Smooth muscle cell (in vitro differentiated cells): ENCODE measurements around the gene PIGS. TPM values are rescaled to one million over a fixed set of nuclear protein-coding genes. Genes with fewer than 3 reads are reported as not detected.

ENCODE experiments used
- DNase-seq: peaks from one replicate; lab custom pipeline; 2025; ENCODE audit not compliant: unreplicated experiment; lab: John Stamatoyannopoulos, UW
- H2AFZ ChIP-seq: fragments of 200-600 bp; sonication (generic); 2 replicates; pipeline ENCODE4 v1.6.0; 2016; ENCODE audit warnings: antibody characterized with exemption, low read depth, mild to moderate bottlenecking
- H3F3A ChIP-seq: fragments of 200-600 bp; sonication (generic); 2 replicates; pipeline ENCODE4 v1.6.0; 2017; ENCODE audit warnings: antibody characterized with exemption, low read depth
- H3K27ac ChIP-seq: fragments of 200-600 bp; sonication (generic); 2 replicates; pipeline ENCODE4 v1.5.1; 2016; ENCODE audit warnings: low read depth, mild to moderate bottlenecking
- H3K27me3 ChIP-seq: fragments of 200-600 bp; sonication (generic); 2 replicates; pipeline ENCODE4 v1.6.1; 2016; ENCODE audit warnings: low read depth, mild to moderate bottlenecking
- H3K36me3 ChIP-seq: fragments of 200-600 bp; sonication (generic); 2 replicates; pipeline ENCODE4 v1.5.1; 2016; ENCODE audit warnings: low read depth
- H3K4me1 ChIP-seq: fragments of 200-600 bp; sonication (generic); 2 replicates; pipeline ENCODE4 v1.5.1; 2016; ENCODE audit warnings: low read depth
- H3K4me2 ChIP-seq: fragments of 200-600 bp; sonication (generic); 2 replicates; pipeline ENCODE4 v1.6.0; 2016; ENCODE audit warnings: mild to moderate bottlenecking
- H3K4me3 ChIP-seq: fragments of 200-600 bp; sonication (generic); 2 replicates; pipeline ENCODE4 v1.5.1; 2016; ENCODE audit warnings: mild to moderate bottlenecking
- H3K79me2 ChIP-seq: fragments of 200-600 bp; sonication (generic); 2 replicates; pipeline ENCODE4 v1.6.0; 2016; ENCODE audit warnings: low read depth, mild to moderate bottlenecking
- H3K9ac ChIP-seq: fragments of 200-600 bp; sonication (generic); 2 replicates; pipeline ENCODE4 v1.6.0; 2016; ENCODE audit warnings: low read depth
- H3K9me3 ChIP-seq: fragments of 200-600 bp; sonication (generic); replicated peaks from 2 replicates; pipeline ENCODE4 v1.5.1; 2016; ENCODE audit warnings: low read depth
- H4K20me1 ChIP-seq: fragments of 200-600 bp; sonication (generic); 2 replicates; pipeline ENCODE4 v1.6.0; 2016; ENCODE audit warnings: low read depth
- CTCF ChIP-seq: fragments of 200-600 bp; sonication (generic); IDR thresholded peaks from 2 replicates; pipeline ENCODE4 v1.5.1; 2017; ENCODE audit warnings: borderline replicate concordance, mild to moderate bottlenecking, antibody characterized with exemption; ENCODE audit not compliant: insufficient read depth, poor library complexity, severe bottlenecking
- WGBS: methylation state at CpG from one replicate; pipeline ENCODE4 v1.1.7; 2016; ENCODE audit warnings: low lambda C conversion rate; 5-methylcytosine and 5-hydroxymethylcytosine counted together
- polyA plus RNA-seq: library from polyadenylated mRNA; unstranded; fragments of >200 nt; fragmentation: Nextera tagmentation; extraction: Ambion mirVana; gene quantifications from 2 replicates; pipeline ENCODE4 v1.2.1, GENCODE V29; 2016
- total RNA-seq: library from RNA; depleted of rRNA; stranded (reverse); fragments of >200 nt; gene quantifications from 2 replicates; pipeline ENCODE4 v1.2.3, GENCODE V29; 2014

Gene PIGS
- total and polyA plus RNA-seq, 2 experiments from 2014 or later = 61.3 to 69.2 TPM

DNA sequence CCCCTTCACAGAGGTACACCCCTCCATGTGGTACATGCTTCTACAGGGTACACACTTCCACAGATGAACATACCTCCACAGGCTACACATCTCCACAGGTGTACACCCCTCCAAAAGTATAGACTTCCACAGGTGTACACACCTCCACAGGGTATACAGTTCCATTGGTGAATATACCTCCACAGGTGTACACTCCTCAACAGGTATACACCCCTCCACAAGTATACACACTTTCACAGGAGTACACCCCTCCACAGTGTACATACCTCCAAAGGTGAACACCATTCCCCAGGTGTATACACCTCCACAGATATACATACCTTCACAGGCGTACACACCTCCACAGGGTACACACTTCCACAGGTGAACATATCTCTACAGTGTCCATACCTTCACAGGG lies 55.8 kb downstream of the PIGS start:
- Histone ChIP-seq H3K27me3 (peaks cover 7% of the 10 kb centered on the region), H2AFZ (no peak overlapping the region), H4K20me1 (no peaks in the 10 kb centered on the region), H3K4me2 (no peak overlapping the region), H3K9ac (no peak overlapping the region), H3K36me3 (no peaks in the 10 kb centered on the region), H3K79me2 (no peaks in the 10 kb centered on the region), H3K27ac (no peak overlapping the region), H3K4me1 (no peaks in the 10 kb centered on the region), H3K4me3 (no peak overlapping the region), H3F3A (no peaks in the 10 kb centered on the region), H3K9me3 (no peaks in the 10 kb centered on the region)
- 100% methylated on average over 1 of the region's 1 CpG for WGBS
- TF ChIP-seq CTCF = no peak
- no peak for DNase-seq

DNA sequence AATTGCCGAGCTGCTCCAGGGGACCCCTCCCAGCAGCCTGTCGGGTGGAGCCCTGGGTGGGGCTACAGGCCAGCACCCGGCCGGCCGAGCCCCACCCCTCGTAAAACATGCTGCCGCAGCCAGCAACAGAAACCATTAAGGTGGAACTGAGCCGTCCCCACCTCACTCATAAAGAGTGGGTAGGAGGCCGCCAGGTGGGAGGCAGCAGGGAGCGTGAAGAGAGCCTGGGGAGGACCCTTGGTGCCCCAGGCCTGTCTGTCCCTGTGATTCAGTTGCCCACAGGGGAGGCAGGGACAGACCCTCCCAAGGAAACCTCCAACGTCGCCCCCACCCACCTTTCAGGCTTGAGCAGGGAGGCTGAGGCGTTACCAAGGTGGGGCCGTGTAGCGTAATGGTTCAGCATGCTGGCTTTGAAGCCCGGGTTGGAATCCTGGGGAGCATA lies 56.7 kb downstream of the PIGS start:
- Histone ChIP-seq H4K20me1 (no peaks in the 10 kb centered on the region), H3K9ac (no peak overlapping the region), H3K79me2 (no peaks in the 10 kb centered on the region), H3K27ac (no peak overlapping the region), H3K4me3 (no peak overlapping the region), H3K4me1 (no peaks in the 10 kb centered on the region), H3K9me3 (no peaks in the 10 kb centered on the region), H3K4me2 (no peak overlapping the region), H3K27me3 (peaks cover 7% of the 10 kb centered on the region), H3F3A (no peaks in the 10 kb centered on the region), H3K36me3 (no peaks in the 10 kb centered on the region), H2AFZ (no peak overlapping the region)
- 73% methylated on average over 16 of the region's 16 CpGs for WGBS
- TF ChIP-seq CTCF = no peak
- DNase-seq = no peak

DNA sequence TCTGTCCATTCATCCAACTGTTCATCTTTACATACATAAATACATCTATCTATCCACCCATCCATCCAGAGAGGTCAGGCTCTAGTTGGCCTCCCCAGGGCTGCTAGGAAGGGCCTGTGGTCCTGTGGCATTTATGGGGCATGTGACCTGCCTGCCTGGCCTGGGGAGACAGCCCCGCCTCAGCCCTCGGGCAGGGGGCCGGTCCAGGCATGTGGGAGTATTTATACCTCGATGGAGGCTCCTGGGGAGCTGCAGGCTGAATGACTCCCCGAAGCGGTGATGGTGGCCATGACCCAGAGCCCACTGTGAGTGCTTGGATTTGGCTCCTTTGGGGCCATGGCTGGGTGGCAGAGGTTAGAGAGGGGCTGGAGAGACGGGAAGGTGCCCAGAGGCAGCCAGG lies 57.8 kb downstream of the PIGS start:
- 81% methylated on average over 7 of the region's 7 CpGs for WGBS

More for the DNA sequence above, 57.8 kb downstream of the PIGS start:
- H3K36me3 ChIP-seq = no peaks in the 10 kb centered on the region
- H3K4me2 ChIP-seq = no peak overlapping the region
- H3K9ac ChIP-seq = no peak overlapping the region
- H3K27me3 ChIP-seq = peaks cover 7% of the 10 kb centered on the region
- no peaks in the 10 kb centered on the region for H3K4me1 ChIP-seq
- no peaks in the 10 kb centered on the region for H3K9me3 ChIP-seq
- no peak overlapping the region for H2AFZ ChIP-seq
- no peaks in the 10 kb centered on the region for H3F3A ChIP-seq
- no peak for DNase-seq
- H3K4me3 ChIP-seq = no peak overlapping the region
- H3K27ac ChIP-seq = no peak overlapping the region
- H4K20me1 ChIP-seq = no peaks in the 10 kb centered on the region
- TF ChIP-seq CTCF = no peak
- no peaks in the 10 kb centered on the region for H3K79me2 ChIP-seq
